GM06990 (cell line): ENCODE measurements around the gene PRR3.

ENCODE experiments used
- DNase-seq: peaks from one replicate; pipeline ENCODE4 v3.0.0-alpha.2; 2011; ENCODE audit not compliant: insufficient read length; ENCODE audit errors: extremely low read depth
- H3K27me3 ChIP-seq: replicated peaks from 2 replicates; pipeline ENCODE4 v1.6.0; 2011; ENCODE audit warnings: low read length; ENCODE audit not compliant: control insufficient read depth, insufficient read depth
- H3K36me3 ChIP-seq: 2 replicates; pipeline ENCODE4 v1.5.1; 2011; ENCODE audit warnings: low read length; ENCODE audit not compliant: control insufficient read depth, insufficient read depth
- H3K4me3 ChIP-seq: replicated peaks from 2 replicates; pipeline ENCODE4 v1.5.1; 2011; ENCODE audit warnings: low read depth, mild to moderate bottlenecking, control low read depth, low read length
- TF ChIP-seq, protein P1 (sequence below): IDR thresholded peaks from 2 replicates; pipeline ENCODE4 v1.5.1; 2011; ENCODE audit warnings: low read length, control low read depth, mild to moderate bottlenecking, inconsistent platforms; ENCODE audit not compliant: insufficient read depth, poor library complexity, severe bottlenecking

PRR3 gene

GRCh38 chr6:30570740-30571074 is 13.6 kb downstream of the PRR3 start:
- H3K27me3 ChIP-seq = no peaks in the 10 kb centered on the region
- DNase-seq = no peak
- TF ChIP-seq, protein P1, sequence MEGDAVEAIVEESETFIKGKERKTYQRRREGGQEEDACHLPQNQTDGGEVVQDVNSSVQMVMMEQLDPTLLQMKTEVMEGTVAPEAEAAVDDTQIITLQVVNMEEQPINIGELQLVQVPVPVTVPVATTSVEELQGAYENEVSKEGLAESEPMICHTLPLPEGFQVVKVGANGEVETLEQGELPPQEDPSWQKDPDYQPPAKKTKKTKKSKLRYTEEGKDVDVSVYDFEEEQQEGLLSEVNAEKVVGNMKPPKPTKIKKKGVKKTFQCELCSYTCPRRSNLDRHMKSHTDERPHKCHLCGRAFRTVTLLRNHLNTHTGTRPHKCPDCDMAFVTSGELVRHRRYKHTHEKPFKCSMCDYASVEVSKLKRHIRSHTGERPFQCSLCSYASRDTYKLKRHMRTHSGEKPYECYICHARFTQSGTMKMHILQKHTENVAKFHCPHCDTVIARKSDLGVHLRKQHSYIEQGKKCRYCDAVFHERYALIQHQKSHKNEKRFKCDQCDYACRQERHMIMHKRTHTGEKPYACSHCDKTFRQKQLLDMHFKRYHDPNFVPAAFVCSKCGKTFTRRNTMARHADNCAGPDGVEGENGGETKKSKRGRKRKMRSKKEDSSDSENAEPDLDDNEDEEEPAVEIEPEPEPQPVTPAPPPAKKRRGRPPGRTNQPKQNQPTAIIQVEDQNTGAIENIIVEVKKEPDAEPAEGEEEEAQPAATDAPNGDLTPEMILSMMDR = no peak
- H3K36me3 ChIP-seq = peaks cover 2% of the 10 kb centered on the region
- peak overlapping the region; percentile 92 for H3K4me3 ChIP-seq

GRCh38 chr6:30571075-30571761 is 14.1 kb downstream of the PRR3 start, which contains the start of gene ABCF1:
TSS of gene ABCF1 (plus strand) at chr6:30571442. CDS start at chr6:30571488, 46 bp downstream.
- Histone ChIP-seq H3K27me3 (no peaks in the 10 kb centered on the region), H3K4me3 (peak within 1 kb of the TSS; percentile 92), H3K36me3 (peaks cover 2% of the 10 kb centered on the region)
- peak; percentile 99 for DNase-seq
- TF ChIP-seq, protein P1 = no peak

DNA sequence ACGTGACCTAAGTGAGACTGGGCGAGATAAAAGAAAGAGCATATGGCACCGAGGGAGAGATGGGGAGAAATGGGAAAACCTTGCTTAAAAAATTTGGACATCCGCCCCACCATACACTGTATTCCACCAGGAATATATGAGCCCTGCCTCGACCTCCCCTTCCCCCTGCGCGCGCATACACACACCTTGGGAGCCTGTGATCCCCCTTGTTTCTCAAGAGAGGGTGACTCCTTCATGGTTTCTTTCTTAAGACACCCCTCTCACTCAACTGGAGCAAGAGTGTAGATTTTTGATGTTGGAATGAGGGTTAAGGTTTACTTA is 14.6 kb downstream of the PRR3 start:
- Histone ChIP-seq H3K4me3 (peak overlapping the region; percentile 92), H3K36me3 (peaks cover 4% of the 10 kb centered on the region), H3K27me3 (no peaks in the 10 kb centered on the region)
- TF ChIP-seq, protein P1 = no peak
- DNase-seq = no peak

DNA sequence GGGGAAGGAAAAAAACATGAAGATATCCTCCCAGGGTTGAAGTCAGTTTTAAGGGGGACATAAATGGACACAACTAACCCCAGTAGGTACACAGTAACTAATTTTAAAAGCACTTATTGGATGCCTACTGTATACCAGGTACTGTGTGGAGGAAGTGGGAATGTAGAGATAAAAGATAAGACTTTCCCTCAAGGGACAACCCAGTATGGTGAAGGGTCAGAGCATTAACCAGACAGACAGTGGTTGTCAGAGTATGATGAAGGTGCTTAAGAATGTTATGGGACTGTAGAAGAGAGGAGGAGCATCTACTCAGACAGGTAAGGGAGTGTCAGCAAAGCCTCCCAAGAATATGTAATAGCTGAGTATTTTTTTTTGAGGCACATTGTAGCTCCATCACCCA is 15.1 kb downstream of the PRR3 start:
- Histone ChIP-seq H3K36me3 (peaks cover 5% of the 10 kb centered on the region), H3K27me3 (no peaks in the 10 kb centered on the region), H3K4me3 (peak overlapping the region; percentile 92)
- no peak for DNase-seq
- TF ChIP-seq, protein P1 = no peak

GRCh38 chr6:30573113-30573512 is 16.0 kb downstream of the PRR3 start:
- no peak for DNase-seq
- Histone ChIP-seq H3K36me3 (peaks cover 11% of the 10 kb centered on the region), H3K27me3 (no peaks in the 10 kb centered on the region), H3K4me3 (no peak overlapping the region)
- TF ChIP-seq, protein P1 = no peak

DNA sequence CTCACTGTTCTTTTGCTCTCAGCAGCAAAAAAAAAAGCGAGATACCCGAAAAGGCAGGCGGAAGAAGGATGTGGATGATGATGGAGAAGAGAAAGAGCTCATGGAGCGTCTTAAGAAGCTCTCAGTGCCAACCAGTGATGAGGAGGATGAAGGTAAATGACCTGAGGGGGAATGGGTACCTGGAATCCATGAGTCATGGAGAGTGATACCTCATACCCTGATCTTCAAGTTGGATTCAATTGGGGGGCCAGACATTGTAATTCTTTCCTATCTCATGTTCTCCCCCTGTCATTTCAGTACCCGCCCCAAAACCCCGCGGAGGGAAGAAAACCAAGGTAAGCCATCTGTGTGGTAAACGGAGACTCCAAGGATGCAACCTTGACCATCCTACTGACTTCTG is 21.0 kb downstream of the PRR3 start:
- Histone ChIP-seq H3K4me3 (no peak overlapping the region), H3K27me3 (no peaks in the 10 kb centered on the region), H3K36me3 (peaks cover 20% of the 10 kb centered on the region)
- TF ChIP-seq, protein P1 = no peak
- no peak for DNase-seq
